HepG2 (cell line): Measurements from ENCODE around the gene CDC37. TPM values are rescaled to one million over a fixed set of nuclear protein-coding genes. Genes with fewer than 3 reads are reported as not detected.

Experiments used
- ATAC-seq: fragments of 200-7000 bp; cut with Tn5 transposase; 3 replicates; pipeline ENCODE4 v1.9.1; 2020; ENCODE audit warnings: mild to moderate bottlenecking, moderate library complexity
- BruUV-seq: library from RNA; stranded (reverse); fragments of 400-500 nt; replicated peaks from 2 replicates; lab custom pipeline; 2021; lab: Mats Ljungman, UMichigan
- CTCF ChIA-PET: fragments of 300-600 bp; formaldehyde crosslinking; extraction: SDS; loops from one replicate; lab custom pipeline; 2021; ENCODE audit warnings: low total read pairs, inconsistent platforms, low intra/inter-chr PET ratio; lab: Yijun Ruan, JAX
- POLR2A ChIA-PET: fragments of 350-600 bp; sonication (Branson Sonifier 250); formaldehyde crosslinking; loops from one replicate; lab custom pipeline; 2020; ENCODE audit warnings: antibody characterized with exemption, inconsistent platforms; lab: Yijun Ruan, JAX
- DNase-seq: peaks from one replicate; pipeline ENCODE4 v3.0.0-alpha.2; 2015; ENCODE audit warnings: low spot score
- FAIRE-seq: peaks from 3 replicates; lab custom pipeline; 2011; peaks lifted over from hg19 to GRCh38; lab: Jason Lieb, UNC
- H2AFZ ChIP-seq: one replicate; pipeline ENCODE4 v1.6.1; 2011; ENCODE audit warnings: low read length, inconsistent platforms
- H3K27ac ChIP-seq: fragments of 300-600 bp; 3 replicates; pipeline ENCODE4 v1.8.0; 2011; ENCODE audit warnings: mixed run types, mild to moderate bottlenecking, mixed read lengths, low read length, inconsistent platforms; ENCODE audit not compliant: insufficient read depth; ENCODE audit errors: extremely low read length
- H3K27me3 ChIP-seq, 2 experiments: fragments of 200-600 bp in 1 of 2; 2 replicates in 1 of 2; 3 replicates in 1 of 2; pipeline versions ENCODE4 v1.6.0 to v1.8.0; 2011; ENCODE audit warnings: low read length in 2 of 2, mild to moderate bottlenecking in 2 of 2, moderate library complexity in 2 of 2, inconsistent platforms in 1 of 2; ENCODE audit not compliant: insufficient read depth in 2 of 2, control insufficient read depth in 1 of 2
- H3K36me3 ChIP-seq, 2 experiments: fragments of 200-600 bp in 1 of 2; replicated peaks in 1 of 2; 2 replicates in 1 of 2; 3 replicates in 1 of 2; pipeline versions ENCODE4 v1.5.1 to v1.8.0; 2011; ENCODE audit warnings: low read length in 2 of 2, inconsistent platforms in 1 of 2; ENCODE audit not compliant: insufficient read depth in 2 of 2, control insufficient read depth in 1 of 2
- H3K4me1 ChIP-seq: 2 replicates; pipeline ENCODE4 v1.5.1; 2012; ENCODE audit warnings: low read length, inconsistent platforms; ENCODE audit not compliant: insufficient read depth
- H3K4me2 ChIP-seq: 2 replicates; pipeline ENCODE4 v1.6.0; 2011; ENCODE audit warnings: low read depth, low read length, inconsistent platforms
- H3K4me3 ChIP-seq, 3 experiments: fragments of 200-600 bp in 1 of 3; sonication (generic), shearing (Covaris generic) in 1 of 3; replicated peaks in 1 of 3; 2 replicates each; pipeline ENCODE4 v1.5.1; 2011 to 2016; ENCODE audit warnings: low read length in 3 of 3, inconsistent platforms in 2 of 3, low read depth in 2 of 3, mild to moderate bottlenecking in 2 of 3, control low read depth in 1 of 3, mixed read lengths in 1 of 3; ENCODE audit not compliant: insufficient read depth in 1 of 3
- H3K79me2 ChIP-seq: one replicate; pipeline ENCODE4 v1.6.1; 2011; ENCODE audit warnings: low read length, inconsistent platforms; ENCODE audit not compliant: insufficient read depth
- H3K9ac ChIP-seq: 2 replicates; pipeline ENCODE4 v1.6.0; 2011; ENCODE audit warnings: mild to moderate bottlenecking, low read depth, low read length, inconsistent platforms; ENCODE audit not compliant: insufficient read depth
- H3K9me3 ChIP-seq: 2 replicates; pipeline ENCODE4 v1.5.1; 2012; ENCODE audit warnings: mild to moderate bottlenecking, low read length
- H4K20me1 ChIP-seq: 2 replicates; pipeline ENCODE4 v1.6.0; 2011; ENCODE audit warnings: inconsistent platforms, mild to moderate bottlenecking, low read length, moderate library complexity; ENCODE audit not compliant: insufficient read depth
- DNMT3B ChIP-seq: conservative IDR thresholded peaks from 2 replicates; pipeline ENCODE4 v1.6.1; 2016; ENCODE audit warnings: missing biosample characterization, control low read depth
- ETV6 ChIP-seq: sonication (generic); formaldehyde crosslinking; conservative IDR thresholded peaks from 2 replicates; pipeline ENCODE4 v1.4.0; 2020; ENCODE audit warnings: missing genetic modification reagents
- HOXA7 ChIP-seq: sonication (generic); formaldehyde crosslinking; IDR thresholded peaks from 2 replicates; pipeline ENCODE4 v1.8.1; 2022; ENCODE audit warnings: mild to moderate bottlenecking, missing genetic modification reagents, moderate library complexity
- KDM5A ChIP-seq: fragments of 200-600 bp; sonication (generic); IDR thresholded peaks from 2 replicates; pipeline ENCODE4 v1.7.0; 2018; ENCODE audit warnings: antibody characterized with exemption, mild to moderate bottlenecking, low read length, borderline replicate concordance
- MEIS2 ChIP-seq: sonication (generic); formaldehyde crosslinking; IDR thresholded peaks from 2 replicates; pipeline ENCODE4 v1.9.0; 2021; ENCODE audit warnings: mild to moderate bottlenecking, missing genetic modification reagents
- MXD4 ChIP-seq: IDR thresholded peaks from 2 replicates; pipeline ENCODE4 v1.6.1; 2016; ENCODE audit warnings: mild to moderate bottlenecking, missing biosample characterization, missing genetic modification reagents
- RARA ChIP-seq: IDR thresholded peaks from 2 replicates; pipeline ENCODE4 v1.6.1; 2016; ENCODE audit warnings: missing genetic modification reagents, missing compliant biosample characterization
- SMARCE1 ChIP-seq: fragments of 450-650 bp; IDR thresholded peaks from 2 replicates; pipeline ENCODE4 v1.6.1; 2017; ENCODE audit warnings: borderline replicate concordance
- THAP9 ChIP-seq: sonication (generic); formaldehyde crosslinking; IDR thresholded peaks from 2 replicates; pipeline ENCODE4; 2020; ENCODE audit warnings: missing genetic modification reagents, mild to moderate bottlenecking, borderline replicate concordance
- ZFP36L1 ChIP-seq: sonication (generic); formaldehyde crosslinking; IDR thresholded peaks from 2 replicates; pipeline ENCODE4 v1.8.0; 2022; ENCODE audit warnings: mild to moderate bottlenecking, missing genetic modification reagents, moderate library complexity
- ZFP62 ChIP-seq: sonication (generic); formaldehyde crosslinking; IDR thresholded peaks from 2 replicates; pipeline ENCODE4 v1.4.0; 2020; ENCODE audit warnings: missing genetic modification reagents
- ZMYM2 ChIP-seq: sonication (generic); formaldehyde crosslinking; IDR thresholded peaks from 2 replicates; pipeline ENCODE4 v1.8.0; 2022; ENCODE audit warnings: mild to moderate bottlenecking, missing genetic modification reagents
- ZNF160 ChIP-seq: sonication (generic); formaldehyde crosslinking; IDR thresholded peaks from 2 replicates; pipeline ENCODE4 v1.8.0; 2022; ENCODE audit warnings: mild to moderate bottlenecking, inconsistent platforms, missing genetic modification reagents
- ZNF33A ChIP-seq: sonication (generic); formaldehyde crosslinking; IDR thresholded peaks from 2 replicates; pipeline ENCODE4 v1.5.1; 2020; ENCODE audit warnings: missing genetic modification reagents, mild to moderate bottlenecking, moderate library complexity, borderline replicate concordance
- ZNF501 ChIP-seq: sonication (generic); formaldehyde crosslinking; IDR thresholded peaks from 2 replicates; pipeline ENCODE4 v1.5.1; 2020; ENCODE audit warnings: mild to moderate bottlenecking, moderate library complexity, missing genetic modification reagents
- ZNF549 ChIP-seq: sonication (generic); formaldehyde crosslinking; IDR thresholded peaks from 2 replicates; pipeline ENCODE4 v1.5.0; 2020; ENCODE audit warnings: missing genetic modification reagents
- WGBS: methylation state at CpG from one replicate; pipeline ENCODE4 v1.1.6; 2017; ENCODE audit warnings: low lambda C conversion rate; 5-methylcytosine and 5-hydroxymethylcytosine counted together
- in situ Hi-C: cut with HindIII; loops from 2 replicates; pipeline ENCODE4 v1.10.0; 2017; ENCODE audit warnings: low pct_unique_long_range_greater_than_20kb; ENCODE audit not compliant: extremely low pct_ligation_motif_present
- intact Hi-C: fragments of 100-400 bp; cut with micrococcal nuclease; formaldehyde crosslinking; loops from one replicate; pipeline ENCODE4 v1.10.0; 2022; ENCODE audit not compliant: unreplicated experiment
- polyA plus RNA-seq, 8 experiments: library from polyadenylated mRNA; depleted of rRNA in 3 of 8; stranded (reverse) in 7 of 8; unstranded in 1 of 8; fragments of >200 nt; fragmentation: Illumina TruSeq in 4 of 8; extraction: Trizol in 4 of 8; gene quantifications; 2 replicates each; pipeline versions ENCODE4 v1.2.1 to v1.2.3, GENCODE V29; 2011 to 2016; ENCODE audit warnings: low read depth in 4 of 8, missing spikeins in 1 of 8, mixed read lengths in 1 of 8; ENCODE audit not compliant: insufficient read depth in 1 of 8
- total RNA-seq, 5 experiments: library from RNA; depleted of rRNA; stranded (reverse); fragments of >200 nt; fragmentation: Illumina TruSeq; extraction: Trizol; gene quantifications; 2 replicates each; pipeline ENCODE4 v1.2.3, GENCODE V29; 2016; ENCODE audit warnings: low read depth in 1 of 5
- TF ChIP-seq, protein P1 (sequence below): sonication (generic); formaldehyde crosslinking; conservative IDR thresholded peaks from 2 replicates; pipeline ENCODE4 v1.8.0; 2022; ENCODE audit warnings: mild to moderate bottlenecking, moderate library complexity, missing genetic modification reagents
- TF ChIP-seq, protein P2 (sequence below): fragments of 450-650 bp; IDR thresholded peaks from 2 replicates; pipeline ENCODE4 v1.6.1; 2017; ENCODE audit warnings: mild to moderate bottlenecking

Gene CDC37
- total and polyA plus RNA-seq, 2 of the 13 experiments (the other 11 are each of a cell fraction or from before 2014, with no cell fraction given), result 158 to 177 TPM

- FAIRE-seq, result no peak
- intact Hi-C loops, result no loop called here
- no peak for ATAC-seq
- in situ Hi-C loops, result no loop called here
- Histone ChIP-seq H3K27me3 (peaks cover 0 to 17% of the 10 kb centered on the region in 2 experiments; a peak in 1 of 5 replicates), H3K4me1 (peaks cover 23% of the 10 kb centered on the region), H3K9me3 (no peaks in the 10 kb centered on the region), H3K4me2 (peak overlapping the region; percentile 98), H3K79me2 (no peaks in the 10 kb centered on the region), H3K36me3 (no peaks in the 10 kb centered on the region), H3K4me3 (peak overlapping the region; percentile 68 to 84 (median 83)), H4K20me1 (no peaks in the 10 kb centered on the region), H3K9ac (peak overlapping the region; percentile 80), H3K27ac (no peak overlapping the region), H2AFZ (no peak overlapping the region)
- DNase-seq, result no peak
- BruUV-seq, result TSS peak; percentile 64
- ChIA-PET POLR2A (no interaction called here), CTCF (no interaction called here)
- WGBS, result 71% methylated on average over 19 of the region's 25 CpGs
- TF ChIP-seq THAP9 (CRISPR knock-in tag) (peak; percentile 30; the same call in 1 of the 2 replicates), ZNF501 (CRISPR knock-in tag) (peak; percentile 14; the same call in 1 of the 2 replicates), HOXA7 (CRISPR knock-in tag) (no peak), ZNF33A (no peak), ZFP36L1 (CRISPR knock-in tag) (no peak), MXD4 (CRISPR knock-in tag) (no peak), SMARCE1 (no peak), ZNF160 (CRISPR knock-in tag) (no peak), MEIS2 (CRISPR knock-in tag) (no peak), DNMT3B (no peak), RARA (CRISPR knock-in tag) (no peak), ZMYM2 (CRISPR knock-in tag) (peak; percentile 90), ZNF549 (CRISPR knock-in tag) (no peak), KDM5A (no peak), ZFP62 (CRISPR knock-in tag) (no peak), ETV6 (CRISPR knock-in tag) (no peak)
- TF ChIP-seq, protein P1, sequence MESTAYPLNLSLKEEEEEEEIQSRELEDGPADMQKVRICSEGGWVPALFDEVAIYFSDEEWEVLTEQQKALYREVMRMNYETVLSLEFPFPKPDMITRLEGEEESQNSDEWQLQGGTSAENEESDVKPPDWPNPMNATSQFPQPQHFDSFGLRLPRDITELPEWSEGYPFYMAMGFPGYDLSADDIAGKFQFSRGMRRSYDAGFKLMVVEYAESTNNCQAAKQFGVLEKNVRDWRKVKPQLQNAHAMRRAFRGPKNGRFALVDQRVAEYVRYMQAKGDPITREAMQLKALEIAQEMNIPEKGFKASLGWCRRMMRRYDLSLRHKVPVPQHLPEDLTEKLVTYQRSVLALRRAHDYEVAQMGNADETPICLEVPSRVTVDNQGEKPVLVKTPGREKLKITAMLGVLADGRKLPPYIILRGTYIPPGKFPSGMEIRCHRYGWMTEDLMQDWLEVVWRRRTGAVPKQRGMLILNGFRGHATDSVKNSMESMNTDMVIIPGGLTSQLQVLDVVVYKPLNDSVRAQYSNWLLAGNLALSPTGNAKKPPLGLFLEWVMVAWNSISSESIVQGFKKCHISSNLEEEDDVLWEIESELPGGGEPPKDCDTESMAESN (CRISPR knock-in tag), result 0 out of 2 replicates have a peak, but pooled peaks have one; percentile 14
- TF ChIP-seq, protein P2, sequence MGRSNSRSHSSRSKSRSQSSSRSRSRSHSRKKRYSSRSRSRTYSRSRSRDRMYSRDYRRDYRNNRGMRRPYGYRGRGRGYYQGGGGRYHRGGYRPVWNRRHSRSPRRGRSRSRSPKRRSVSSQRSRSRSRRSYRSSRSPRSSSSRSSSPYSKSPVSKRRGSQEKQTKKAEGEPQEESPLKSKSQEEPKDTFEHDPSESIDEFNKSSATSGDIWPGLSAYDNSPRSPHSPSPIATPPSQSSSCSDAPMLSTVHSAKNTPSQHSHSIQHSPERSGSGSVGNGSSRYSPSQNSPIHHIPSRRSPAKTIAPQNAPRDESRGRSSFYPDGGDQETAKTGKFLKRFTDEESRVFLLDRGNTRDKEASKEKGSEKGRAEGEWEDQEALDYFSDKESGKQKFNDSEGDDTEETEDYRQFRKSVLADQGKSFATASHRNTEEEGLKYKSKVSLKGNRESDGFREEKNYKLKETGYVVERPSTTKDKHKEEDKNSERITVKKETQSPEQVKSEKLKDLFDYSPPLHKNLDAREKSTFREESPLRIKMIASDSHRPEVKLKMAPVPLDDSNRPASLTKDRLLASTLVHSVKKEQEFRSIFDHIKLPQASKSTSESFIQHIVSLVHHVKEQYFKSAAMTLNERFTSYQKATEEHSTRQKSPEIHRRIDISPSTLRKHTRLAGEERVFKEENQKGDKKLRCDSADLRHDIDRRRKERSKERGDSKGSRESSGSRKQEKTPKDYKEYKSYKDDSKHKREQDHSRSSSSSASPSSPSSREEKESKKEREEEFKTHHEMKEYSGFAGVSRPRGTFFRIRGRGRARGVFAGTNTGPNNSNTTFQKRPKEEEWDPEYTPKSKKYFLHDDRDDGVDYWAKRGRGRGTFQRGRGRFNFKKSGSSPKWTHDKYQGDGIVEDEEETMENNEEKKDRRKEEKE, result no peak
Observed at GRCh38 chr19:10431254-10431942, 28.1 kb upstream of the CDC37 start.
